Measurements from ENCODE around the gene RFPL4AL1. TPM values are rescaled to one million over a fixed set of nuclear protein-coding genes. Genes with fewer than 3 reads are reported as not detected.
"Not testable (repeated sequence)": the region's sequence is repeated elsewhere in the genome, so short reads cannot be mapped to it uniquely, and the experiment has no call there.

RFPL4AL1 gene
- total RNA-seq = not detected

GRCh38 chr19:55768818-55769217 is at the start of gene RFPL4AL1:
RFPL4AL1 (plus strand) TSS chr19:55769118; CDS start chr19:55771805, 2,687 bp downstream.
- DNase-seq = not testable (repeated sequence)

GRCh38 chr19:55720214-55720746 is 48.6 kb upstream of the RFPL4AL1 start:
- DNase-seq = no peak

DNA sequence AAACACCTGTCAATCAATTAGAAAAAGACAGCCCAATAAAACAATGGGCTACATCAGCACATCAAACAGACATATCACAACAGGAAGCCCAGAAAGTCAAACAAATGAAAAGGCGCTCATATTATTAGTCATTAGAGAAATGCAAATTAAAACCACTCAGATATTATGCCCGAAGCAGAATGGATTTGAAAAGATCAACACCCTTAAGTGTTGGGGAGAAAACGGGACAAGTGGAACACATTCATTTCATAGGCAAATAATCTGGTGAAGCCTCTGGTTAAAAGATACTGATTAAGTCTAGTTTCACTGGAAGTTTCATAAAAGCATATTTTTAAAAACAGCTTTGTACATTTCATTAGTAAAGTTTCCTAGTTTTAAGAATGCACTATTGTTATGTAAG is 48.1 kb upstream of the RFPL4AL1 start:
- no peak for DNase-seq

DNA sequence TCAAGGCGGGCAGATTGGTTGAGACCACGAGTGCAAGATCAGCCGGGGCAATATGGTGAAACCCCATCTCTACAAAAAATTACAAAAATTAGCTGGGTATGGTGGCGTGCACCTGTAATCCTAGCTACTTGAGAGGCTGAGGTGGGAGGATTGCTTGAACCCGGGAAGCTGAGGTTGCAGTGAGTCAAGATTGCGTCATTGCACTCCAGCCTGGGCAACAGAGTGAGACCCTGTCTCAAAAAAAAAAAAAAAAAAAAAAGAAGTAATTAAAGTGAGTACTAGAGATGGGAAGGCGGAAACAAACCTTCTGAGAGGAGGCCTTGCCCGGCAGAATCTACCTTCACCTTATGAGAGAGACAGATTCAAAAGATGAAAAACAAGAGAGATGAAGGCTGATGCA is 45.4 kb upstream of the RFPL4AL1 start:
- no peak for DNase-seq

GRCh38 chr19:55730378-55730777 is 38.5 kb upstream of the RFPL4AL1 start:
- DNase-seq = not testable (repeated sequence)

GRCh38 chr19:55738302-55738701 is 30.6 kb upstream of the RFPL4AL1 start, which contains the start of gene NLRP9:
NLRP9 (minus strand) TSS chr19:55738402; CDS start chr19:55738374, 28 bp downstream.
- DNase-seq = no peak

GRCh38 chr19:55750715-55751114 is 18.2 kb upstream of the RFPL4AL1 start:
- no peak for DNase-seq

DNA sequence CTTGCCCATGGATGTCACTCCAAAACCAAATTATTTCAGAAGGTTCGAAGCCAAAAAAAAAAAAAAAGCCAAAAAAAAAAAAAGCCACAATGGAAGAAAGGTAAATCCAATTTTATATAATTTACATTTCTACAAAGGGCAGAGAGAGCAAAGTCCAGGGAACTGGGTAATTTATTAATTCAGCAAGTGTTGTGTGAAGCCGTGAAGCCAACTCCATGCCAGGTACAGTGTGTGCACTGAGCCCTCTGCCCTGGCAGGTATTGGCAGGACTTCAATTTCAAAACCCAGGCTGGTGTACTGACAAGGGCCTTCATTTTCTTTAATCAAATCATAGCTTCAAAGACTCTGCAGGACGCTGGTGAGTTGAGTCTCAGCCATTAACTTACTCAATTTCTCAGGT is 15.5 kb upstream of the RFPL4AL1 start:
- no peak for DNase-seq

GRCh38 chr19:55756808-55757207 is 12.1 kb upstream of the RFPL4AL1 start:
- DNase-seq = not testable (repeated sequence)

DNA sequence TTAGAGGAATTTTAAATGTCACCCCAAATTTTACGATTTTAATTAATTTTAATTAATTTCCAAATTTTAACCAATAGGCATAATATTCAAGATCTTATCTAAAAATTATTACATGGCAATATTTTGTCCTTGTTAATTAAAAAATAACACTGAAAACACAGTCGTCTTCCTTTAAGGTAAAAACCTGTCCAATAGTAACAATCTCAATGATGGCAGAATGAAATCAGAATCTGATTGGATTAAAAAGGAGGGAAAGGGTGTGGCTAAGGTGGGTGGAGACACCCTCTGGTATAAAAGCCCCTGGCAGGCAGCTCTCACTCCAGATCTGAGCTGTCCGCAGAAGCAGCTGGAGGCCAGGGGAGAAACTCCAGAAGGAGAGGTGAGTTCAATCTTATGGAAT is 10.1 kb upstream of the RFPL4AL1 start, which contains the start of gene RFPL4A:
Gene RFPL4A, plus strand, starts transcription at position 301 of the 400 bp plus-strand sequence. CDS start 2,704 bp downstream, outside the sequence.
- not testable (repeated sequence) for DNase-seq

GRCh38 chr19:55766466-55766865 is 2.5 kb upstream of the RFPL4AL1 start:
- no peak for DNase-seq

DNA sequence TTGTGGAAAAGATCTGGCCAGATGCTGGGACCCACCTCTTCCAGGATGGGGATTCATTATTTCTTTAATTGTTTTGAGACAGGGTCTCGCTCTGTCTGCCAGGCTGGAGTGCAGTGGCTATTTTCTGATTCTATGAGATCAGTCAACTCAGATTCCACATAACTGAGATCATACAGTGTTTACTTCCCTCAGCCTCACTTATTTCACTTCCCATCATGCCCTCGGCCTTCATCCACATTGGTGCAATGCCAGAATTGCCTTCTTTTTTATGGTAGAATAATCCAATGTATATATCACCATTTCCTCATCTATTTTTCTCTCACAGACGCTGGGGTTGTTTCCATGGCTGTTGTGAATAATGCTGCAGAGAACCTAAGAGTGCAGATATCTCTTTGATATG is 714 bp downstream of the RFPL4AL1 start:
- not testable (repeated sequence) for DNase-seq

- DNase-seq = no peak
These were observed 8.6 kb downstream of the RFPL4AL1 start for GRCh38 chr19:55777528-55777927.

- no peak for DNase-seq
These were observed 9.4 kb downstream of the RFPL4AL1 start for GRCh38 chr19:55778331-55778730.

DNA sequence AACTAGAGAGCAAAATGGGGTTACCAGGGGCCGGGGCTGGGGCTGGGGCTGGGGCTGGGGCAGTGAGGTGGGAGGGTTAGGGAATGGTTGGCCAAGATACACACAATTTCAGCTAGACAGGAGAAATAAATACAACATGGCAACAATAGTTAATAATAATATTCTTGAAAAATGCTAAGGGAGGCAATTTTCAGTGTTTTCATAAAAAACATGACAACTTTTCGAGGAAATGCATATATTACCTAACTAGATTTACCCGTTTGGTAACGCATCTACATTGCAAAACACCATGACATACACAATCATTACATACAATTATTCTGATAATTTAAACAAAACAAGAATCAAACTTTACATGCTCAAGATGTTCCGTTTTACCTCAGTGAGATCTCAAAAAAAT is 12.2 kb downstream of the RFPL4AL1 start:
- no peak for DNase-seq

GRCh38 chr19:55795021-55795420 is 26.1 kb downstream of the RFPL4AL1 start:
- DNase-seq = no peak

GRCh38 chr19:55801416-55801815 is 32.5 kb downstream of the RFPL4AL1 start:
- DNase-seq = no peak

- no peak for DNase-seq
These were observed 33.4 kb downstream of the RFPL4AL1 start for GRCh38 chr19:55802281-55802680.

DNA sequence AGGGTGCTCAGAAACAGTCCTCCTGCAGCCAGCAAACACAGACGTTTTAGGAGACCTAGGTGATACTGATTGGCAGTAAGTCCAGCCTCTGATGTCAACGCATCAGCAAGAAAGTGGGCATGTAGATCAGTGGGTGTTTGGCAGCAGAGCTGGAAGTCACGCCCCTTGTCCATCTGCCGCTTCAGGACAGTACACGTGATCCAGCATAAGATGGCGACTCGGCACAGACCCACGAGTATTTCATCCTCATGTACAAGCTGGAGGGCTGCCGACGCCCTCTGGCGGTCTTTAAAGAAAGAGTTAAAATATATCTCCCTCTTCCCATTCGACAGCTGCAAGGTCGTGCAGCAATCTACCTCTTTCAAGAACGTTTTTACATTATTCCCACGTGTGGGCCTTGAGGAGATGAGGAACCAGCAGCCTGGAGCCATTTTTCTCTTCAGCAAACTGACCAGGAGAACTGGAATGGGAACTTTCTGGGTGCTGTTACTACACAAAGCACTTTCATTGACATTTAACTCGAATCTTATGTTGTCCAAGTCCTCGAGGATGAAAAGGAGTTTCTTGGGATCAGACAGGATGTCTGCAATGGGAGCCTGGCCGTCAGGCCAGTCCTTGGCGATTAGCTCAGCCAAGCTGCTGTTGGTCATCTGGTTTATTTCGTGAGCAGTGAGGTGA is 40.6 kb downstream of the RFPL4AL1 start:
- DNase-seq = no peak

DNA sequence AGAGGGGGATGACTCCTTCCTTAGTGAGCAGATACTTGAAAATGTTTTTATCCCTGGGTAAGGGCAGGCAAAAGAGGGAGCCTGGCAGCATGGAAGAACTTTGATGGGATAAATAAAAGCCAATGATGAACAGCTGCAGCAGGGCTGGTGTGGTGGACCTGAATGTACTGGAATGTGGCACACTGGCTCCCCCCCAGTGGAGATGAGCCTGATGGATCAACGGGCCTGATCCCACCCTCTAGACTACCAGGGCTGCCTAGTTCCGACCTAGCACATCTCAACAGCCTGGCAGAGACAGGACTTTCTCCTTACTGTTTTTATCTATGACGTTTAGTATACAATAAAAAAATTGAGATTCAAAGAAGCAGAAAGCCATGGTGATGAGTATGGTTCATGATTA is 42.4 kb downstream of the RFPL4AL1 start:
- no peak for DNase-seq

DNA sequence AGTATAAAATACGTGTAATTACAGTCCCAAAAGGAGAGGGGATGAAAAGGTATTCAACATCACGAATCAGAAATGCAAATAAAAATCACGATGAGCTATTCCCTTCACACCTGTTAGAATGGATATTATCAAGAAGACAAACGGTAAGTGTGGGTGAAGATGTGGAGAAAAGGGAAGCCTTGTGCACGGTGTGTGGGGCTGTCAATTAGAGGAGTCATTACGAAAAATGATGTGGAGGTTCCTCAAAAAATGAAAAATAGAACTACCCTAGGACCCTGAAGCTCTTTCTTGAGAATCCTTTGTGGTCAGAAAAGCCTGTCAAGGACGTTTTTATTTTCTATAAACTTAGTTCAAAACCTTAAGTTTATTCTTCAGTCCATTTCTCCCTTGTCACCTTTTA is 43.5 kb downstream of the RFPL4AL1 start:
- DNase-seq = no peak

- no peak for DNase-seq
These were observed 45.0 kb downstream of the RFPL4AL1 start for GRCh38 chr19:55813906-55814305.

GRCh38 chr19:55820037-55820436 is 51.1 kb downstream of the RFPL4AL1 start:
- DNase-seq = no peak

Measured in occipital lobe (tissue), 2 donors.